Muscle layer of duodenum (tissue), 2 donors: ENCODE measurements around the gene YBX2.
"Not testable (repeated sequence)": the region's sequence is repeated elsewhere in the genome, so short reads cannot be mapped to it uniquely, and the experiment has no call there.

Experiments
- H3K27ac ChIP-seq: one replicate; pipeline ENCODE4 v1.7.0; 2013; ENCODE audit warnings: mild to moderate bottlenecking, low read length
- H3K27me3 ChIP-seq: one replicate; pipeline ENCODE4 v1.7.0; 2013; ENCODE audit warnings: low read depth, mild to moderate bottlenecking, control low read depth, low read length
- H3K36me3 ChIP-seq, 2 donors: one replicate each; pipeline ENCODE4 v1.7.0; 2013; ENCODE audit warnings: low read length in 2 of 2, control low read depth in 1 of 2, mild to moderate bottlenecking in 1 of 2; ENCODE audit not compliant: insufficient read depth in 2 of 2, control insufficient read depth in 1 of 2
- H3K4me1 ChIP-seq, 2 donors: one replicate each; pipeline ENCODE4 v1.7.0; 2013; ENCODE audit warnings: low read length in 2 of 2, mild to moderate bottlenecking in 2 of 2, control low read depth in 1 of 2, moderate library complexity in 1 of 2; ENCODE audit not compliant: insufficient read depth in 2 of 2, control insufficient read depth in 1 of 2
- H3K4me3 ChIP-seq, 2 donors: one replicate each; pipeline ENCODE4 v1.7.0; 2013; ENCODE audit warnings: low read length in 2 of 2, low read depth in 1 of 2, mild to moderate bottlenecking in 1 of 2
- H3K9me3 ChIP-seq, 2 donors: one replicate each; pipeline ENCODE4 v1.7.0; 2013; ENCODE audit warnings: low read length in 2 of 2, control low read depth in 1 of 2, mild to moderate bottlenecking in 1 of 2; ENCODE audit not compliant: control insufficient read depth in 1 of 2
- donor health status: healthy.

The YBX2 gene

DNA sequence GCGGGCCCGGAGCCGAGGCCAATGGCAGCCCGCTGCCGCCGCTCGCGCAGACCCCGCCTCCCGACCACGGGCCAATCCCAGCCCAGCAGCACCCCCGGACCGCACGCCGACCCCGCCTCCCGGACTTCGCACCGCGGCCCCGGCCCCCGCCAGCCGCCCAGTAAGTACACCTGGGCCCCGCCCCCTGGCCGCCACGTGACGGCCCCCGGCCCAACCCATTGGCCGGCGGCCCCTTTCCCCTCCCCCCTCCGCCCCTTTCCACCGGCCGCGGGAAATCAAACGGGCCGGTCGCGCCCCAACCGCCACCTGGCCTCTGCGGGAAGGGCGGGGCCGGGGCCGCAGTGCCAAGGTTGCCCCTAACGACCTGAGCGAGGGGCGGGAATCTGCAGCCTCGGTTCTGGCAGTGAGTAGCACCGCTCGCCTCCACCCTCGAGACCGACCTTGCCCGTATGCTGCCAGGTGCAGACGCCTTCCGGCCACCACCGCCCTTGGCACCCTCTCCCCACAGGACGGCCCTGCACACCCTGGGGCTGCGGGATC is at the start of gene YBX2:
TSS of gene YBX2 (minus strand) at position 26 of the 540 bp plus-strand sequence. CDS start 139 bp downstream, outside the sequence.
- Histone ChIP-seq H3K4me3 (peak within 1 kb of the TSS in 1 of 2 donors; percentile 49), H3K4me1 (peaks cover 4 to 49% of the 10 kb centered on the region in 2 donors), H3K9me3 (no peaks in the 10 kb centered on the region), H3K27me3 (peaks cover 6% of the 10 kb centered on the region), H3K36me3 (no peaks in the 10 kb centered on the region), H3K27ac (no peak within 1 kb of the TSS)

DNA sequence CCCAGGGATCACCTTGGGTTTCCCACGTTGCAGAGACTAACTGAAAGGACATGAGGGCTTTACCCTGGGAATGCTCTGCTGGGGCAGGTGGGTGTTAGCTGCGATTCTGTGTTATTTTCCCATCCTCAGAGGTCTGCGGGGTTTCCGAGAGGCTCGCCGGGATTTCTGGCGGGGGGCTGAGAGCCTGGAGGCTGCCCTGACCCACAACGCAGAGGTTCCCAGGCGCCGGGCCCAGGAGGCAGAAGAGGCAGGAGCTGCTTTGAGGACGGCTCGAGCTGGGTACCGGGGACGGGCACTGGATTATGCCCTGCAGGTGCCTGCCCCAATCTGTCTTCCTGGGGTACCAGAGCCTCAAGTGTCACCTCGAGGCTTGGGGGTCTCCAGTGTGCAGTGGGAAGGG is 48.8 kb upstream of the YBX2 start:
- no peak overlapping the region for H3K4me3 ChIP-seq
- no peaks in the 10 kb centered on the region for H3K9me3 ChIP-seq
- H3K4me1 ChIP-seq, result peaks cover 0 to 2% of the 10 kb centered on the region in 2 donors
- H3K36me3 ChIP-seq, result no peaks in the 10 kb centered on the region
- peaks cover 4% of the 10 kb centered on the region for H3K27me3 ChIP-seq
- no peak overlapping the region for H3K27ac ChIP-seq

DNA sequence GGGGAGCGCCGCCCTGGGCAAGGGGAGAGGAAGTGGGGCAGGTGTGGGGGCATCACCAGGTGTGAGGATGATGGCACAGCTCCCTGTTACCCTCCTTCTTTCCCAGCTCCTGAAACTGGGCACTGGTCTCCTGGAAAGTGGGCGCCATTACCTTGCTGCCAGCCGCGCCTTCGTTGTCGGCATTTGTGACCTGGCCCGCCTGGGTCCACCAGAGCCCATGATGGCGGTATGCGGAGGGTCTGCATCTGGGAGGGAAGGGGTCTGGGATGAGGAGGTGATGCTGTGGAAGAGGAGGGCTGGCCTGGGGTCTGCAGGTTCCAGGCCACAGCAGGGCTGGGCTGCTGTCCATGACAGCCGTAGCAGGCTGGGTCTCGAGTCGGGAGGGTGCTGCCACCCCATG is 47.4 kb upstream of the YBX2 start:
- Histone ChIP-seq H3K4me1 (no peaks in the 10 kb centered on the region), H3K4me3 (no peak overlapping the region), H3K36me3 (no peaks in the 10 kb centered on the region), H3K9me3 (no peaks in the 10 kb centered on the region), H3K27ac (no peak overlapping the region), H3K27me3 (peaks cover 4% of the 10 kb centered on the region)

DNA sequence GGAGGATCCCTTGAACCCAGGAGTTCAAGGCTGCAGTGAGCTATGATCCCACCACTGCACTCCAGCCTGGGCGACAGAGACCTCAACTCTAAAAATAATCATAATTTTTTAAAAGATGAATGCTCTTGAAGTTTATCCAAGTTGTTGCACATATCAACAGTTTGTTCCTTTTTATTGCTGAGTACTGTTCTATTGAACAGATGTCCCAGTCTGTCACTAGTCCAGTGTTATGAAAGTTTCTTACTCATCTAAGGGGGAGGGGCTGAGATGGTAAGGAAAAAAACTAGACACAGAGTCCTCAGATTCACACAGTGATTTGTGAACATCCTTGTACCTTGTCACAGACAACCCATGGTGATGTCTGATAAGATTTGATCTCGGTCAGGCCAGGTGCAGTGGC is 45.7 kb upstream of the YBX2 start:
- Histone ChIP-seq H3K9me3 (no peaks in the 10 kb centered on the region), H3K27me3 (peaks cover 4% of the 10 kb centered on the region), H3K27ac (no peak overlapping the region), H3K4me3 (no peak overlapping the region), H3K4me1 (no peaks in the 10 kb centered on the region), H3K36me3 (no peaks in the 10 kb centered on the region)

DNA sequence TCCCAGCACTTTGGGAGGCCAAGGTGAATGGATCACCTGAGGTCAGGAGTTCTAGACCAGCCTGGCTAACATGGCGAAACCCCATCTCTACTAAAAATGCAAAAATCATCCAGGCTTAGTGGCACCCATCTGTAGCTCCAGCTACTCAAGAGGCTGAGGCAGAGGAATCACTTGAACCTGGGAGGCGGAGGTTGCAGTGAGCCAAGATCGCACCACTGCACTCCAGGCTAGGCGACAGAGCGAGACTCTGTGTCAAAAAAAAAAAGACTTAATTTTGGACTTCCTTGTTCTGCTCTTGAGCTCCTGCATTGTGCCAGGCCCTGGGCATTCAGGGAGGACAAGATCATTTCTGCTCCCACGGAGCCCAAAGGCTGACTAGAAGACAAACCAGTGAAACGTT is 43.2 kb upstream of the YBX2 start:
- not testable (repeated sequence) for H3K36me3 ChIP-seq, H3K4me1 ChIP-seq, H3K9me3 ChIP-seq, H3K27ac ChIP-seq, H3K27me3 ChIP-seq, H3K4me3 ChIP-seq

DNA sequence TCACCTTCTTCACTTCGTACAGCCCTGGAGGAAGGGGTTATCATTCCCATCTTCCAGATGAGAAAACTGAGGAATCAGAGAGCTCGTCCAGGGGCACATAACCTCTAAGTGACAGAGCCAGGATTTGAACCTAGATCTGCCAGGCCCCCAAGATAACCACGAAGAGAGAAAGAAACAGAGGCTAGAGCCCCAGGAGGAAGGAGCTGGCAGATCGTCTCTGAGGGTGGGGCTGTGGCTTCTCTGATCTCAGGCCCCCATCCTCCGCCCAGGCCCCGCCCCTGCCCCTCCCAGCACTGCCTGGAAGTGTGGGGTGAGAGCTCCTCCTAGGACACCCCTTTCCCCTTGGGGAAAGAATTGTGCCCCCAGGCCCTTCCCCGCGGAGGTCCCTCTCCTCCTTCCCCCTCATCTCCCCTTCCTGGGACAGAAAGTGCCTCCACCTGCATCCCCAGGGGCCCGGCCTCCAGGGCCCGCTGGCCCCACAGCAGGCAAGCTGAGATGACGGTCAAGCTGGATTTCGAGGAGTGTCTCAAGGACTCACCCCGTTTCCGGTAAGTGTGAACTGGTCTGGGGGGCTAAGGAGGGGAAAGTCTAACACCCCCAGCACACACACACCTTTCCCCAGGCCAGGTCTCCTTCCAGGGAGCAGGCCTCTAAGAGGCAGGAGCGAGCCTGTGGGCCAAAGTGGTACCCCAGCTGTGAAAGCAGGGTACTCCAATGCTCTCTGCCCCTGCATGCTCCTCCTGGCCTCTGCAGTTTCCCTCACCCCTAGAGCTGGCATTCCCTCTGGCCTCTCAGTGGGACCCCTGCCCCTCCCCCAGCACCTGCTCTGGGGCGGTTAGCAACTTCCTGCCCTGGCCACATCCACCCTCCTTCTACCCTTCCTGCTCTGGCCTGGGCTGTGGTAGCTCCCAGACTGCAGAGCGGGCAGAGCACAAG is 42.1 kb upstream of the YBX2 start, which contains the start of gene ACAP1:
TSS of gene ACAP1 (plus strand) at position 290 of the 936 bp plus-strand sequence. CDS start at position 496, 206 bp downstream.
- no peaks in the 10 kb centered on the region for H3K4me1 ChIP-seq
- H3K27ac ChIP-seq, result no peak within 1 kb of the TSS
- no peaks in the 10 kb centered on the region for H3K36me3 ChIP-seq
- H3K27me3 ChIP-seq, result peaks cover 4% of the 10 kb centered on the region
- H3K4me3 ChIP-seq, result peak within 1 kb of the TSS; percentile 37 to 42
- no peaks in the 10 kb centered on the region for H3K9me3 ChIP-seq

DNA sequence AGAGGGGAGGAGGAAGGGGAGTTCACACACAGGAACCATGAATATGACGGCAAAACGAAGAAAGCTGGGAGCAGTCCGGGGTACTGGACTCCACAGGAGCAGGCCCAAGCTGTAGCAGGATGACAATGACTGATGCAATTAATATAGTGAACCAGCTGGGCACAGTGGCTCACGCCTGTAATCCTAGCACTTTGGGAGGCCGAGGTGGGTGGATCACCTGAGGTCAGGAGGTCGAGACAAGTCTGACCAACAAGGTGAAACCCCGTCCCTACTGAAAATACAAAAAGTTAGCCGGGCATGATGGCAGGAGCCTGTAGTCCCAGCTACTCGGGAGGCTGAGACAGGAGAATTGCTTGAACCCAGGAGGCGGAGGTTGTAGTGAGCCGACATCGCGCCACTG is 41.3 kb upstream of the YBX2 start:
- H3K27ac ChIP-seq, H3K4me1 ChIP-seq, H3K36me3 ChIP-seq, H3K4me3 ChIP-seq, H3K27me3 ChIP-seq, H3K9me3 ChIP-seq: not testable (repeated sequence)

GRCh38 chr17:7334938-7335538 is 40.6 kb upstream of the YBX2 start:
- peaks cover 0 to 7% of the 10 kb centered on the region in 2 donors for H3K4me1 ChIP-seq
- H3K27me3 ChIP-seq, result peaks cover 2% of the 10 kb centered on the region
- H3K27ac ChIP-seq, result no peak overlapping the region
- no peaks in the 10 kb centered on the region for H3K36me3 ChIP-seq
- no peak overlapping the region for H3K4me3 ChIP-seq
- H3K9me3 ChIP-seq, result no peaks in the 10 kb centered on the region

DNA sequence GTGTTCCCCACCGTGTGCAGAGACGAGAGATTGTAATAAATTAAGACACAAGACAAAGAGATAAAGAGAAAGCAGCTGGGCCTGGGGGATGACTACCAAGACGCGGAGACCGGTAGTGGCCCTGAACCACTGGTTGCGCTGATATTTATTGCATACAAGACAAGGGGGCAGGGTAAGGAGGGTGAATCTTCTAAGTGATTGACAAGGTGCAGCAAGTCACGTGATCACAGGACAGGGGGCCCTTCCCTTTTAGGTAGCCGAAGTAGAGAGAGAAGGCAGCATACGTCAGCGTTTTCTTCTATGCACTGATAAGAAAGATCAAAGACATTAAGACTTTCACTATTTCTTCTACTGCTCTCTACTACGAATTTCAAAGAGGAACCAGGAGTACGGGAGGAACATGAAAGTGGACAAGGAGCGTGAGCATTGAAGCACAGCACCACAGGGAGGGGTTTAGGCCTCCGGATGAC is 38.2 kb upstream of the YBX2 start:
- H3K36me3 ChIP-seq, H3K27ac ChIP-seq, H3K27me3 ChIP-seq, H3K9me3 ChIP-seq, H3K4me3 ChIP-seq: not testable (repeated sequence)
- peaks cover 8 to 20% of the 10 kb centered on the region in 2 donors for H3K4me1 ChIP-seq

- Histone ChIP-seq H3K4me3 (no peak overlapping the region), H3K36me3 (no peaks in the 10 kb centered on the region), H3K27me3 (no peaks in the 10 kb centered on the region), H3K9me3 (no peaks in the 10 kb centered on the region), H3K4me1 (peaks cover 8 to 20% of the 10 kb centered on the region in 2 donors), H3K27ac (no peak overlapping the region)
These were observed 37.7 kb upstream of the YBX2 start for GRCh38 chr17:7332111-7332510.

GRCh38 chr17:7330638-7331015 is 36.2 kb upstream of the YBX2 start:
- H3K36me3 ChIP-seq, result peaks cover 9 to 10% of the 10 kb centered on the region in 2 donors
- H3K4me1 ChIP-seq, result peaks cover 8 to 20% of the 10 kb centered on the region in 2 donors
- H3K9me3 ChIP-seq, result no peaks in the 10 kb centered on the region
- H3K4me3 ChIP-seq, result peak overlapping the region; percentile 88 to 93
- H3K27ac ChIP-seq, result no peak overlapping the region
- no peaks in the 10 kb centered on the region for H3K27me3 ChIP-seq
